NT2/D1 (cell line): ENCODE data around the gene EXD1.
"Not testable (repeated sequence)": the region's sequence is repeated elsewhere in the genome, so short reads cannot be mapped to it uniquely, and the experiment has no call there.

Experiments
- DNase-seq: peaks from one replicate; pipeline ENCODE4 v3.0.0-alpha.2; 2011; ENCODE audit warnings: low read depth, low spot score
- H3K27me3 ChIP-seq: 2 replicates; pipeline ENCODE4 v1.6.0; 2011; ENCODE audit warnings: mild to moderate bottlenecking; ENCODE audit not compliant: insufficient read length, insufficient read depth
- H3K36me3 ChIP-seq: 2 replicates; pipeline ENCODE4 v1.6.1; 2011; ENCODE audit warnings: mild to moderate bottlenecking, low read length, mixed read lengths; ENCODE audit not compliant: insufficient read depth, insufficient read length
- H3K4me1 ChIP-seq: 2 replicates; pipeline ENCODE4 v1.5.1; 2011; ENCODE audit not compliant: insufficient read depth, insufficient read length
- H3K4me3 ChIP-seq: 2 replicates; pipeline ENCODE4 v1.5.1; 2011; ENCODE audit warnings: low read depth; ENCODE audit not compliant: insufficient read length
- H3K9ac ChIP-seq: 2 replicates; pipeline ENCODE4 v1.6.0; 2011; ENCODE audit warnings: low read depth; ENCODE audit not compliant: insufficient read length
- H3K9me3 ChIP-seq: 2 replicates; pipeline ENCODE4 v1.5.1; 2011; ENCODE audit warnings: mild to moderate bottlenecking, low read length; ENCODE audit not compliant: insufficient read depth
- SUZ12 ChIP-seq: IDR thresholded peaks from 2 replicates; pipeline ENCODE4 v1.6.1; 2011; ENCODE audit not compliant: insufficient read length, insufficient read depth; ENCODE audit errors: extremely low read depth
- YY1 ChIP-seq: IDR thresholded peaks from 2 replicates; pipeline ENCODE4 v1.6.1; 2011; ENCODE audit not compliant: insufficient read length, insufficient read depth
- ZNF274 ChIP-seq: IDR thresholded peaks from 2 replicates; pipeline ENCODE4 v1.6.1; 2011; ENCODE audit warnings: mild to moderate bottlenecking, low read depth, low read length

The EXD1 gene

GRCh38 chr15:41241221-41241964 is 10.8 kb upstream of the EXD1 start:
- H3K4me3 ChIP-seq = no peak overlapping the region
- no peaks in the 10 kb centered on the region for H3K9me3 ChIP-seq
- H3K9ac ChIP-seq = no peak overlapping the region
- DNase-seq = no peak
- H3K27me3 ChIP-seq = no peaks in the 10 kb centered on the region
- TF ChIP-seq YY1 (no peak), ZNF274 (no peak), SUZ12 (no peak)
- no peaks in the 10 kb centered on the region for H3K4me1 ChIP-seq
- H3K36me3 ChIP-seq = peaks cover 27% of the 10 kb centered on the region

- TF ChIP-seq SUZ12 (no peak), YY1 (no peak), ZNF274 (no peak)
- Histone ChIP-seq H3K4me1 (no peaks in the 10 kb centered on the region), H3K9ac (no peak overlapping the region), H3K9me3 (no peaks in the 10 kb centered on the region), H3K36me3 (peaks cover 11% of the 10 kb centered on the region), H3K4me3 (no peak overlapping the region), H3K27me3 (no peaks in the 10 kb centered on the region)
- no peak for DNase-seq
Measured at GRCh38 chr15:41238100-41238499, 7.5 kb upstream of the EXD1 start.

- no peaks in the 10 kb centered on the region for H3K4me1 ChIP-seq
- H3K27me3 ChIP-seq = no peaks in the 10 kb centered on the region
- H3K9ac ChIP-seq = no peak overlapping the region
- H3K9me3 ChIP-seq = no peaks in the 10 kb centered on the region
- TF ChIP-seq YY1 (no peak), SUZ12 (no peak), ZNF274 (no peak)
- DNase-seq = no peak
- H3K4me3 ChIP-seq = no peak overlapping the region
- H3K36me3 ChIP-seq = no peaks in the 10 kb centered on the region
Measured at GRCh38 chr15:41235929-41236328, 5.4 kb upstream of the EXD1 start.

GRCh38 chr15:41235228-41235627 is 4.7 kb upstream of the EXD1 start:
- DNase-seq, H3K9me3 ChIP-seq, H3K27me3 ChIP-seq, H3K4me1 ChIP-seq, H3K9ac ChIP-seq, H3K36me3 ChIP-seq, H3K4me3 ChIP-seq: not testable (repeated sequence)

- H3K27me3 ChIP-seq = no peaks in the 10 kb centered on the region
- H3K9ac ChIP-seq = no peak overlapping the region
- H3K36me3 ChIP-seq = no peaks in the 10 kb centered on the region
- no peaks in the 10 kb centered on the region for H3K9me3 ChIP-seq
- H3K4me3 ChIP-seq = no peak overlapping the region
- no peak for DNase-seq
- TF ChIP-seq SUZ12 (no peak), YY1 (no peak), ZNF274 (no peak)
- no peaks in the 10 kb centered on the region for H3K4me1 ChIP-seq
Measured at GRCh38 chr15:41233367-41233771, 2.8 kb upstream of the EXD1 start.

GRCh38 chr15:41231422-41232226 is 1.1 kb upstream of the EXD1 start:
- peak overlapping the region; percentile 83 for H3K9ac ChIP-seq
- no peaks in the 10 kb centered on the region for H3K27me3 ChIP-seq
- DNase-seq = no peak
- TF ChIP-seq ZNF274 = no peak
- H3K4me3 ChIP-seq = peak overlapping the region; percentile 88
- no peaks in the 10 kb centered on the region for H3K9me3 ChIP-seq
- no peaks in the 10 kb centered on the region for H3K4me1 ChIP-seq
- H3K36me3 ChIP-seq = no peaks in the 10 kb centered on the region

GRCh38 chr15:41230345-41230649 is 260 bp downstream of the EXD1 start:
- no peaks in the 10 kb centered on the region for H3K27me3 ChIP-seq
- TF ChIP-seq SUZ12 = no peak
- no peak for TF ChIP-seq ZNF274
- no peak for TF ChIP-seq YY1
- H3K36me3 ChIP-seq = no peaks in the 10 kb centered on the region
- H3K4me3 ChIP-seq = peak overlapping the region; percentile 8
- no peaks in the 10 kb centered on the region for H3K4me1 ChIP-seq
- H3K9ac ChIP-seq = peak overlapping the region; percentile 67
- DNase-seq = no peak
- no peaks in the 10 kb centered on the region for H3K9me3 ChIP-seq
